A549 (cell line): ENCODE data around the gene COL17A1. TPM values are rescaled to one million over a fixed set of nuclear protein-coding genes. Genes with fewer than 3 reads are reported as not detected.

ENCODE experiments used
- ATAC-seq, 2 experiments: fragments of 200-7000 bp in 1 of 2; fragments of >200 bp in 1 of 2; cut with Nextera tagmentation in 1 of 2; cut with Tn5 transposase in 1 of 2; 3 replicates each; pipeline versions ENCODE4 v1.8.0 to v1.9.1; 2018 to 2020; ENCODE audit warnings: mild to moderate bottlenecking in 1 of 2, moderate library complexity in 1 of 2
- CTCF ChIA-PET: fragments of 300-600 bp; sonication (Branson Sonifier 250); formaldehyde crosslinking; extraction: SDS; loops from one replicate; lab custom pipeline; 2021; ENCODE audit warnings: antibody characterized with exemption, inconsistent platforms; lab: Yijun Ruan, JAX
- POLR2A ChIA-PET: fragments of 350-600 bp; formaldehyde crosslinking; extraction: SDS; loops from one replicate; lab custom pipeline; 2021; ENCODE audit warnings: antibody characterized with exemption, inconsistent platforms; lab: Yijun Ruan, JAX
- DNase-seq, 2 experiments: peaks; one replicate each; pipeline versions ENCODE4 v3.0.0 to v3.0.0-alpha.2; 2011 to 2016; ENCODE audit warnings: low read depth in 1 of 2, low spot score in 1 of 2
- FAIRE-seq: peaks from 2 replicates; lab custom pipeline; 2011; peaks lifted over from hg19 to GRCh38; lab: Jason Lieb, UNC
- H3K27ac ChIP-seq, 2 experiments: fragments of >200 bp; sonication (Bioruptor Twin); formaldehyde crosslinking; 3 replicates each; pipeline ENCODE4 v1.5.1; 2016 to 2017
- H3K4me1 ChIP-seq: fragments of >200 bp; sonication (Bioruptor Twin); formaldehyde crosslinking; 3 replicates; pipeline ENCODE4 v1.6.1; 2016
- H3K4me2 ChIP-seq: fragments of >200 bp; sonication (Bioruptor Twin); formaldehyde crosslinking; 3 replicates; pipeline ENCODE4 v1.6.1; 2016
- H3K4me3 ChIP-seq: fragments of >200 bp; sonication (Bioruptor Twin); formaldehyde crosslinking; 3 replicates; pipeline ENCODE4 v1.5.1; 2016
- H3K9me3 ChIP-seq: fragments of >200 bp; sonication (Bioruptor Twin); formaldehyde crosslinking; 3 replicates; pipeline ENCODE4 v1.6.1; 2016
- CBX8 ChIP-seq: fragments of 200-600 bp; sonication (generic); IDR thresholded peaks from 2 replicates; pipeline ENCODE4 v1.6.1; 2016
- CHD2 ChIP-seq: fragments of 150-350 bp; IDR thresholded peaks from 2 replicates; pipeline ENCODE4 v1.6.1; 2014; ENCODE audit warnings: low read length; ENCODE audit not compliant: partially characterized antibody
- CHD4 ChIP-seq: fragments of 200-600 bp; sonication (generic); IDR thresholded peaks from 2 replicates; pipeline ENCODE4 v1.6.1; 2016; ENCODE audit warnings: antibody characterized with exemption, mild to moderate bottlenecking, borderline replicate concordance
- EHMT2 ChIP-seq: fragments of 200-600 bp; sonication (generic); IDR thresholded peaks from 2 replicates; pipeline ENCODE4 v1.6.1; 2016; ENCODE audit warnings: antibody characterized with exemption, low read depth, mild to moderate bottlenecking, moderate library complexity
- EP300 ChIP-seq, 2 experiments: fragments of >200 bp; sonication (Bioruptor Twin); formaldehyde crosslinking; IDR thresholded peaks; 2 replicates in 1 of 2; 3 replicates in 1 of 2; pipeline ENCODE4 v1.6.1; 2016 to 2017
- FOSL2 ChIP-seq, 2 experiments: fragments of 450-650 bp in 1 of 2; fragments of >200 bp in 1 of 2; sonication (Bioruptor Twin) in 1 of 2; formaldehyde crosslinking; IDR thresholded peaks; 2 replicates each; pipeline versions ENCODE4 v1.5.0 to v1.6.1; 2016 to 2020; ENCODE audit warnings: mild to moderate bottlenecking in 1 of 2, moderate library complexity in 1 of 2
- FOXS1 ChIP-seq: fragments of 250-450 bp; sonication (Bioruptor Pico); IDR thresholded peaks from 2 replicates; pipeline ENCODE4 v1.5.0; 2020; ENCODE audit warnings: mild to moderate bottlenecking, moderate library complexity
- HDAC2 ChIP-seq: fragments of 200-600 bp; sonication (generic); IDR thresholded peaks from 2 replicates; pipeline ENCODE4 v1.6.1; 2016
- HEYL ChIP-seq: fragments of 250-450 bp; sonication (Bioruptor Pico); IDR thresholded peaks from 2 replicates; pipeline ENCODE4 v1.8.0; 2021; ENCODE audit warnings: mild to moderate bottlenecking, moderate library complexity
- HOXA7 ChIP-seq: fragments of 250-450 bp; sonication (Bioruptor Pico); IDR thresholded peaks from 2 replicates; pipeline ENCODE4 v1.5.0; 2020; ENCODE audit warnings: mild to moderate bottlenecking, moderate library complexity
- HOXB13 ChIP-seq: fragments of 250-450 bp; sonication (Bioruptor Pico); IDR thresholded peaks from 2 replicates; pipeline ENCODE4 v1.5.0; 2020; ENCODE audit warnings: low read depth, mild to moderate bottlenecking, moderate library complexity
- HOXB5 ChIP-seq: fragments of 250-450 bp; sonication (Bioruptor Pico); IDR thresholded peaks from 2 replicates; pipeline ENCODE4 v1.5.0; 2020; ENCODE audit warnings: mild to moderate bottlenecking, moderate library complexity
- JUNB ChIP-seq: fragments of >200 bp; sonication (Bioruptor Twin); formaldehyde crosslinking; IDR thresholded peaks from 2 replicates; pipeline ENCODE4 v1.6.1; 2016
- MAZ ChIP-seq: fragments of 150-350 bp; IDR thresholded peaks from 2 replicates; pipeline ENCODE4 v1.6.1; 2014; ENCODE audit warnings: antibody characterized with exemption, low read depth, low read length, borderline replicate concordance
- NFE2L2 ChIP-seq: fragments of 150-350 bp; conservative IDR thresholded peaks from 2 replicates; pipeline ENCODE4 v1.6.1; 2014; ENCODE audit warnings: low read length
- NR3C1 ChIP-seq: fragments of >200 bp; sonication (Bioruptor Twin); formaldehyde crosslinking; IDR thresholded peaks from 3 replicates; pipeline ENCODE4 v1.6.1; 2017
- RAD21 ChIP-seq, 2 experiments: fragments of >200 bp in 1 of 2; sonication (Bioruptor Twin) in 1 of 2; formaldehyde crosslinking in 1 of 2; IDR thresholded peaks in 1 of 2; conservative IDR thresholded peaks in 1 of 2; 2 replicates in 1 of 2; 3 replicates in 1 of 2; pipeline ENCODE4 v1.6.1; 2012 to 2018; ENCODE audit warnings: inconsistent platforms in 1 of 2
- ZC3H11A ChIP-seq: fragments of 450-650 bp; IDR thresholded peaks from 2 replicates; pipeline ENCODE4 v1.6.1; 2014; ENCODE audit warnings: antibody characterized with exemption, mild to moderate bottlenecking
- ZFP36 ChIP-seq: fragments of 450-650 bp; IDR thresholded peaks from 2 replicates; pipeline ENCODE4 v1.6.1; 2014; ENCODE audit warnings: borderline replicate concordance; ENCODE audit not compliant: partially characterized antibody
- WGBS: methylation state at CpG from one replicate; pipeline ENCODE4 v1.1.6; 2017; ENCODE audit errors: missing lambda C conversion rate; 5-methylcytosine and 5-hydroxymethylcytosine counted together
- polyA plus RNA-seq, 4 experiments: library from polyadenylated mRNA; depleted of rRNA in 3 of 4; stranded (reverse); fragments of >200 nt; fragmentation: RNase III in 1 of 4; extraction: RNeasy Plus Mini Kit Qiagen cat#74134 plus additional on column Dnase treatment in 1 of 4; gene quantifications; 2 replicates in 3 of 4; 3 replicates in 1 of 4; pipeline ENCODE4 v1.2.3, GENCODE V29; 2011 to 2017
- TF ChIP-seq, protein P1 (sequence below): fragments of 450-650 bp; IDR thresholded peaks from 2 replicates; pipeline ENCODE4 v1.6.1; 2014; ENCODE audit warnings: antibody characterized with exemption
- TF ChIP-seq, protein P2 (sequence below): fragments of 150-350 bp; IDR thresholded peaks from 2 replicates; pipeline ENCODE4 v1.6.1; 2014; ENCODE audit warnings: low read depth, mild to moderate bottlenecking, low read length
- TF ChIP-seq, protein P3 (sequence below): fragments of >200 bp; sonication (Bioruptor Twin); formaldehyde crosslinking; IDR thresholded peaks from 2 replicates; pipeline ENCODE4 v1.6.1; 2016
- TF ChIP-seq, protein P4 (sequence below): fragments of 250-450 bp; sonication (Bioruptor Pico); IDR thresholded peaks from 2 replicates; pipeline ENCODE4 v1.5.0; 2021; ENCODE audit warnings: mild to moderate bottlenecking, moderate library complexity, borderline replicate concordance
- TF ChIP-seq, protein P5 (sequence below): IDR thresholded peaks from 2 replicates; pipeline ENCODE4 v1.6.1; 2012

Gene COL17A1
- polyA plus RNA-seq, 2 of the 4 experiments (the other 2 are of a cell fraction), result 1.3 to 1.6 TPM

DNA sequence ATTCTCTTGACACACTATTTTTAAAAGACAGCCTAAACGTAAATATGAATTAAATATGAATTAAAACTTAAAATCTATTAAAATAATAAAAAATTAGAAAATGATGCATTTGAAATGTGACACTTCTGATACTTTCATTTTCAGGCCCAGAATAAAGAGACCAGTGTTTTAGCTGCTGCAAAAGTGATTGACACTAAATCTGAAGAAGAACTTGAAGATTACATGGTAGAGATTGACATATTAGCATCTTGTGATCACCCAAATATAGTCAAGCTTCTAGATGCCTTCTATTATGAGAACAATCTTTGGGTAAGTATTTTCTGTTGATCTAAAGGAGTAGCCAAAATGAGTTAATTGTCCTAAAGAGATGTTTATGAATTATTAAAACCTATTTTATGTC, 95.1 kb downstream of the COL17A1 start:
- DNase-seq, result no peak
- peak; percentile 56 for FAIRE-seq
- CTCF ChIA-PET, result interaction anchor here (2.2 kb wide), 1 partner anchor 100 kb away, joined by 6 read pairs; no protein-coding TSS in a partner anchor
- H3K4me1 ChIP-seq, result peaks cover 29% of the 10 kb centered on the region; the same call in 2 of the 3 replicates
- no peak for TF ChIP-seq ZFP36
- TF ChIP-seq HDAC2, result no peak
- no peak for TF ChIP-seq FOSL2 (IDR thresholded peaks at IDR 0.05)
- TF ChIP-seq FOSL2 (CRISPR knock-in tag; IDR thresholded peaks at IDR 0.05), result no peak
- no peak for TF ChIP-seq NFE2L2
- no peak for TF ChIP-seq HOXB13 (CRISPR knock-in tag)
- no peak for TF ChIP-seq FOXS1 (CRISPR knock-in tag)
- TF ChIP-seq HOXB5 (CRISPR knock-in tag), result no peak
- TF ChIP-seq, protein P1, sequence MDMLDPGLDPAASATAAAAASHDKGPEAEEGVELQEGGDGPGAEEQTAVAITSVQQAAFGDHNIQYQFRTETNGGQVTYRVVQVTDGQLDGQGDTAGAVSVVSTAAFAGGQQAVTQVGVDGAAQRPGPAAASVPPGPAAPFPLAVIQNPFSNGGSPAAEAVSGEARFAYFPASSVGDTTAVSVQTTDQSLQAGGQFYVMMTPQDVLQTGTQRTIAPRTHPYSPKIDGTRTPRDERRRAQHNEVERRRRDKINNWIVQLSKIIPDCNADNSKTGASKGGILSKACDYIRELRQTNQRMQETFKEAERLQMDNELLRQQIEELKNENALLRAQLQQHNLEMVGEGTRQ, result no peak
- no peak for TF ChIP-seq ZC3H11A
- H3K4me3 ChIP-seq, result no peak overlapping the region
- H3K27ac ChIP-seq, result no peak overlapping the region
- 92% methylated on average over 1 of the region's 1 CpG for whole genome bisulfite sequencing
- no peak overlapping the region; the same call in 2 of the 3 replicates for H3K4me2 ChIP-seq
- no peak for ATAC-seq
- POLR2A ChIA-PET, result no interaction called here
- H3K9me3 ChIP-seq, result no peaks in the 10 kb centered on the region

DNA sequence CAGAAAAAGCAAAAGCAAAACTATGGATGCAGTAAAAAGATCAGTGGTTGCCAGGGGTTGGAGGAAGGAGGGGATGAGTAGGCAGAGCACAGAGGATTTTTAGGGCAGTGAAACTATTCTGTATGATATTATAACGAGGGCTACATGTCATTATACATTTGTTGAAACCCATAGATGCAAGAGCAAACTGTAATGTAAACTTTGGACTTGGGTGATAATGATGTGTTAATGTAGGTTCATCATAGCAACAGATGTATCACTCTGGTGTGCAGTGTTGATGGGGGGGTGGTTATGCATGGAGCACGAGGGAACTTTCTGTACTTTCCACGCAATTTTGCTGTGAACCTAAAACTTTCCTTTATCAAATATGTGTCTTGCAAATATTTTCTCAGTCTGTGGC, 95.6 kb downstream of the COL17A1 start:
- no peak overlapping the region for H3K27ac ChIP-seq
- ChIA-PET CTCF (no interaction called here), POLR2A (no interaction called here)
- no peaks in the 10 kb centered on the region for H3K9me3 ChIP-seq
- no peak overlapping the region for H3K4me3 ChIP-seq
- ATAC-seq, result no peak
- H3K4me2 ChIP-seq, result no peak overlapping the region; the same call in 2 of the 3 replicates
- 77% methylated on average over 3 of the region's 3 CpGs for whole genome bisulfite sequencing
- DNase-seq, result no peak
- peaks cover 33% of the 10 kb centered on the region; the same call in 2 of the 3 replicates for H3K4me1 ChIP-seq
- peak; percentile 39 for FAIRE-seq
- TF ChIP-seq, protein P2, sequence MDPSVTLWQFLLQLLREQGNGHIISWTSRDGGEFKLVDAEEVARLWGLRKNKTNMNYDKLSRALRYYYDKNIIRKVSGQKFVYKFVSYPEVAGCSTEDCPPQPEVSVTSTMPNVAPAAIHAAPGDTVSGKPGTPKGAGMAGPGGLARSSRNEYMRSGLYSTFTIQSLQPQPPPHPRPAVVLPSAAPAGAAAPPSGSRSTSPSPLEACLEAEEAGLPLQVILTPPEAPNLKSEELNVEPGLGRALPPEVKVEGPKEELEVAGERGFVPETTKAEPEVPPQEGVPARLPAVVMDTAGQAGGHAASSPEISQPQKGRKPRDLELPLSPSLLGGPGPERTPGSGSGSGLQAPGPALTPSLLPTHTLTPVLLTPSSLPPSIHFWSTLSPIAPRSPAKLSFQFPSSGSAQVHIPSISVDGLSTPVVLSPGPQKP, result no peak
- TF ChIP-seq EP300 (IDR thresholded peaks at IDR 0.05) (no peak), HOXA7 (CRISPR knock-in tag) (no peak), RAD21 (conservative IDR thresholded peaks at IDR 0.05 in 1 of 2, IDR thresholded peaks at IDR 0.05 in 1 of 2) (no peak), HEYL (CRISPR knock-in tag) (no peak), MAZ (no peak), CHD4 (no peak), CHD2 (no peak), JUNB (no peak), ZC3H11A (no peak), NR3C1 (no peak), CBX8 (no peak), EHMT2 (no peak), NFE2L2 (no peak)
- TF ChIP-seq, protein P3, sequence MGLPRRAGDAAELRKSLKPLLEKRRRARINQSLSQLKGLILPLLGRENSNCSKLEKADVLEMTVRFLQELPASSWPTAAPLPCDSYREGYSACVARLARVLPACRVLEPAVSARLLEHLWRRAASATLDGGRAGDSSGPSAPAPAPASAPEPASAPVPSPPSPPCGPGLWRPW, result no peak
- TF ChIP-seq, protein P4, sequence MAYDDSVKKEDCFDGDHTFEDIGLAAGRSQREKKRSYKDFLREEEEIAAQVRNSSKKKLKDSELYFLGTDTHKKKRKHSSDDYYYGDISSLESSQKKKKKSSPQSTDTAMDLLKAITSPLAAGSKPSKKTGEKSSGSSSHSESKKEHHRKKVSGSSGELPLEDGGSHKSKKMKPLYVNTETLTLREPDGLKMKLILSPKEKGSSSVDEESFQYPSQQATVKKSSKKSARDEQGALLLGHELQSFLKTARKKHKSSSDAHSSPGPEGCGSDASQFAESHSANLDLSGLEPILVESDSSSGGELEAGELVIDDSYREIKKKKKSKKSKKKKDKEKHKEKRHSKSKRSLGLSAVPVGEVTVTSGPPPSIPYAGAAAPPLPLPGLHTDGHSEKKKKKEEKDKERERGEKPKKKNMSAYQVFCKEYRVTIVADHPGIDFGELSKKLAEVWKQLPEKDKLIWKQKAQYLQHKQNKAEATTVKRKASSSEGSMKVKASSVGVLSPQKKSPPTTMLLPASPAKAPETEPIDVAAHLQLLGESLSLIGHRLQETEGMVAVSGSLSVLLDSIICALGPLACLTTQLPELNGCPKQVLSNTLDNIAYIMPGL (CRISPR knock-in tag), result no peak
- TF ChIP-seq, protein P1, result no peak
- TF ChIP-seq, protein P5, sequence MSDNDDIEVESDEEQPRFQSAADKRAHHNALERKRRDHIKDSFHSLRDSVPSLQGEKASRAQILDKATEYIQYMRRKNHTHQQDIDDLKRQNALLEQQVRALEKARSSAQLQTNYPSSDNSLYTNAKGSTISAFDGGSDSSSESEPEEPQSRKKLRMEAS, result no peak
